PC-9 (cell line): ENCODE results near the gene TNP2. TPM values are rescaled to one million over a fixed set of nuclear protein-coding genes. Genes with fewer than 3 reads are reported as not detected.

ENCODE experiments used
- BruUV-seq: library from RNA; stranded (reverse); fragments of 400-500 nt; replicated peaks from 2 replicates; lab custom pipeline; 2021; lab: Mats Ljungman, UMichigan
- CTCF ChIA-PET: fragments of 300-600 bp; sonication (Branson Sonifier 250); formaldehyde crosslinking; loops from one replicate; lab custom pipeline; 2022; ENCODE audit warnings: antibody characterized with exemption; lab: Charles Lee
- POLR2A ChIA-PET: fragments of 300-600 bp; sonication (Branson Sonifier 250); formaldehyde crosslinking; loops from one replicate; lab custom pipeline; 2022; ENCODE audit warnings: antibody characterized with exemption; ENCODE audit not compliant: unreplicated experiment; lab: Charles Lee
- DNase-seq, 2 experiments: peaks; one replicate each; pipeline versions ENCODE4 v3.0.0 to v3.0.0-alpha.2; 2015 to 2022; ENCODE audit warnings: mixed read lengths in 1 of 2
- H2AFZ ChIP-seq: fragments of 200-600 bp; sonication (generic); 2 replicates; pipeline ENCODE4 v1.8.1; 2017; ENCODE audit warnings: antibody characterized with exemption
- H3F3A ChIP-seq: fragments of 200-600 bp; sonication (generic); 2 replicates; pipeline ENCODE4 v1.8.1; 2017; ENCODE audit warnings: antibody characterized with exemption, mild to moderate bottlenecking, low read depth; ENCODE audit not compliant: insufficient read depth
- H3K27ac ChIP-seq: fragments of 200-600 bp; sonication (generic); 2 replicates; pipeline ENCODE4 v1.6.1; 2016; ENCODE audit warnings: mixed run types
- H3K27me3 ChIP-seq: fragments of 200-600 bp; sonication (generic); 2 replicates; pipeline ENCODE4 v1.6.1; 2016; ENCODE audit warnings: low read depth, mixed run types; ENCODE audit not compliant: insufficient read depth
- H3K36me3 ChIP-seq: fragments of 200-600 bp; sonication (generic); 2 replicates; pipeline ENCODE4 v1.6.1; 2016; ENCODE audit warnings: low read depth, mixed run types
- H3K4me1 ChIP-seq: fragments of 200-600 bp; sonication (generic); replicated peaks from 2 replicates; pipeline ENCODE4 v1.6.1; 2016; ENCODE audit warnings: mixed run types; ENCODE audit not compliant: insufficient read depth
- H3K4me2 ChIP-seq: fragments of 200-600 bp; sonication (generic); 2 replicates; pipeline ENCODE4 v1.6.1; 2017; ENCODE audit warnings: mixed run types
- H3K4me3 ChIP-seq: fragments of 200-600 bp; sonication (generic); 2 replicates; pipeline ENCODE4 v1.6.1; 2016; ENCODE audit warnings: mixed run types
- H3K79me2 ChIP-seq: fragments of 200-600 bp; sonication (generic); 2 replicates; pipeline ENCODE4 v1.6.1; 2017; ENCODE audit warnings: low read depth, mixed run types
- H3K9me2 ChIP-seq: fragments of 200-600 bp; sonication (generic); 2 replicates; pipeline ENCODE4 v1.8.1; 2017; ENCODE audit warnings: mild to moderate bottlenecking; ENCODE audit not compliant: insufficient read depth
- H3K9me3 ChIP-seq: fragments of 200-600 bp; sonication (generic); 2 replicates; pipeline ENCODE4 v1.8.1; 2016; ENCODE audit warnings: low read depth; ENCODE audit not compliant: insufficient read depth
- H4K20me1 ChIP-seq: fragments of 200-600 bp; sonication (generic); 2 replicates; pipeline ENCODE4 v1.8.1; 2017; ENCODE audit not compliant: insufficient read depth
- CTCF ChIP-seq: fragments of 200-600 bp; sonication (generic); conservative IDR thresholded peaks from 2 replicates; pipeline ENCODE4 v1.6.1; 2017; ENCODE audit warnings: mixed run types, antibody characterized with exemption, mild to moderate bottlenecking, moderate library complexity
- EZH2 ChIP-seq: fragments of 200-600 bp; sonication (generic); IDR thresholded peaks from 2 replicates; pipeline ENCODE4 v1.8.0; 2017; ENCODE audit warnings: antibody characterized with exemption, low read depth
- intact Hi-C: fragments of 100-400 bp; cut with micrococcal nuclease; formaldehyde crosslinking; loops from one replicate; pipeline ENCODE4 v1.10.0; 2022; ENCODE audit not compliant: unreplicated experiment
- total RNA-seq: library from RNA; stranded (reverse); gene quantifications from 2 replicates; pipeline ENCODE4 v1.2.3, GENCODE V29; 2021

TNP2 gene
- total RNA-seq, 1 experiment from 2014 or later = not detected

DNA sequence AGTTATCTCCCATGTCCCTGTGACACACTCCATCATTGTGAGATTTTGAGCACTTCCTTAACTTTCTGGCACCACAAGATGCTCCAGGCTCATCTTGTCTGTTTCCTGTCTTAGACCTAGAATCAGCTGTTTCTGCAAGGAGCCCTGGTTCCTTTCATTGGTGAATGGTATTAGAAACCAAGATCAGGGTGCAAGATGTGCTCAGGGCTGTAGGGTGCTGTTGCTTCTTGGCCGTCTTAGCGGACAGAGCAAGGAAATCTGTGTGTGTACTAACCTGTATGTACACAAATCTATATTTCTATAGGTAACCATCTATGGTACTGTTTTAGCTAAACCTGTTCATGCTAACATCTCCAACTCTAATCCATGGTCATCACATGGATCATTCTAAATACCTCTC, 20.1 kb upstream of the TNP2 start:
- Histone ChIP-seq H3K4me1 (no peaks in the 10 kb centered on the region), H3K27me3 (no peaks in the 10 kb centered on the region), H3K4me2 (no peak overlapping the region), H3K9me2 (no peaks in the 10 kb centered on the region), H3K9me3 (no peaks in the 10 kb centered on the region), H3K27ac (no peak overlapping the region), H3K79me2 (no peaks in the 10 kb centered on the region), H3K36me3 (no peaks in the 10 kb centered on the region), H3K4me3 (no peak overlapping the region), H4K20me1 (no peaks in the 10 kb centered on the region), H2AFZ (no peak overlapping the region), H3F3A (no peaks in the 10 kb centered on the region)
- POLR2A ChIA-PET = no interaction called here
- TF ChIP-seq EZH2 (no peak), CTCF (no peak)
- CTCF ChIA-PET = no interaction called here
- no TSS peak for BruUV-seq
- intact Hi-C loops = no loop called here
- DNase-seq = no peak

GRCh38 chr16:11285842-11286241, 16.7 kb upstream of the TNP2 start:
- intact Hi-C loops = no loop called here
- no TSS peak for BruUV-seq
- no peak overlapping the region for H3K4me2 ChIP-seq
- H3K9me2 ChIP-seq = no peaks in the 10 kb centered on the region
- H2AFZ ChIP-seq = no peak overlapping the region
- no peaks in the 10 kb centered on the region for H3K4me1 ChIP-seq
- TF ChIP-seq EZH2 (no peak), CTCF (no peak)
- H3K4me3 ChIP-seq = no peak overlapping the region
- DNase-seq = no peak
- no peaks in the 10 kb centered on the region for H3F3A ChIP-seq
- no peaks in the 10 kb centered on the region for H3K36me3 ChIP-seq
- H3K79me2 ChIP-seq = no peaks in the 10 kb centered on the region
- H3K27me3 ChIP-seq = no peaks in the 10 kb centered on the region
- POLR2A ChIA-PET = no interaction called here
- CTCF ChIA-PET = no interaction called here
- H4K20me1 ChIP-seq = no peaks in the 10 kb centered on the region
- H3K27ac ChIP-seq = no peak overlapping the region
- H3K9me3 ChIP-seq = no peaks in the 10 kb centered on the region

DNA sequence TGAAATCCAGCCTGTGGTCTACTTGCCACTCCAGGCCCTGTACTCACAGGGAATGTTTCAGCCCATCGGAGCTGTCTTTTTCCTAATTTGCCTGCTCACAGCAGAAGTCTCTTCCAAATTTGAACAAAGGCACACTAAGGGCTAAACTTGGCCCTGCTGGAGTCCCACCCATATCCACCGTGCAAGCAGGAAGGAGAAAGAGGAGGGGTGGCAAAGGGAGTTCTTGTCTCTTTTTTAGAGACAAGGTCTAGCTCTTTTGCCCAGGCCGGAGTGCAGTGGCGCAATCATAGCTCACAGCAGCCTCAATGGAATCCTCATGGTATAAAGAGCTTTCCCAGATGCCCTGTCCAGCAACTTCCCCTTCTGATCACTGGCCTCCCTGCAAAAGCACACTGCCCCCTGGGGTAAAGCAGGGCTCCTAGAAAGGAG, 14.7 kb upstream of the TNP2 start:
- H3K27ac ChIP-seq = no peak overlapping the region
- no peaks in the 10 kb centered on the region for H3K9me3 ChIP-seq
- no peak overlapping the region for H3K4me3 ChIP-seq
- no TSS peak for BruUV-seq
- H3K27me3 ChIP-seq = no peaks in the 10 kb centered on the region
- TF ChIP-seq EZH2 (no peak), CTCF (no peak)
- H3K4me2 ChIP-seq = no peak overlapping the region
- no peak for DNase-seq
- no peak overlapping the region for H2AFZ ChIP-seq
- H4K20me1 ChIP-seq = no peaks in the 10 kb centered on the region
- H3K36me3 ChIP-seq = no peaks in the 10 kb centered on the region
- H3K79me2 ChIP-seq = no peaks in the 10 kb centered on the region
- CTCF ChIA-PET = interaction anchor here (0.6 kb wide), 1 partner anchor 36 kb away, joined by 4 read pairs; no protein-coding TSS in a partner anchor
- H3K4me1 ChIP-seq = no peaks in the 10 kb centered on the region
- POLR2A ChIA-PET = interaction anchor here (0.7 kb wide), 1 partner anchor 20 kb away, joined by 5 read pairs; no protein-coding TSS in a partner anchor
- H3F3A ChIP-seq = no peaks in the 10 kb centered on the region
- no peaks in the 10 kb centered on the region for H3K9me2 ChIP-seq
- intact Hi-C loops = no loop called here
